ENCODE data around the gene PPP5C.
A peak's percentile ranks its signal among the peaks of the same experiment; 100 is the strongest.
"Not testable (repeated sequence)": the region's sequence is repeated elsewhere in the genome, so short reads cannot be mapped to it uniquely, and the experiment has no call there.

Gene PPP5C

GRCh38 chr19:46411925-46412649, 65.2 kb downstream of the PPP5C start:
- no peak overlapping the region for H3K27ac ChIP-seq (ENCODE audit: low read depth, low read length)
- peak overlapping the region; percentile 92 for H3K4me3 ChIP-seq (ENCODE audit: low read depth, low read length)
- H3K9ac ChIP-seq (ENCODE audit: low read depth, low read length) = peak overlapping the region; percentile 74; the same call in 1 of the 2 replicates
- peaks cover 9% of the 10 kb centered on the region for H3K36me3 ChIP-seq (ENCODE audit: control insufficient read depth, insufficient read depth, low read length)
- peaks cover 15% of the 10 kb centered on the region; the same call in 1 of the 2 replicates for H3K27me3 ChIP-seq (ENCODE audit: control insufficient read depth, insufficient read depth, low read length)
- H3K9me3 ChIP-seq (ENCODE audit: control insufficient read depth, insufficient read depth, low read length) = no peaks in the 10 kb centered on the region
- peaks cover 21% of the 10 kb centered on the region for H3K4me1 ChIP-seq (ENCODE audit: control insufficient read depth, insufficient read depth, low read length)

- Histone ChIP-seq H3K4me3 (ENCODE audit: low read depth, low read length) (peak overlapping the region; percentile 92), H3K4me1 (ENCODE audit: control insufficient read depth, insufficient read depth, low read length) (peaks cover 16% of the 10 kb centered on the region), H3K9ac (ENCODE audit: low read depth, low read length) (peak overlapping the region; percentile 74), H3K36me3 (ENCODE audit: control insufficient read depth, insufficient read depth, low read length) (peaks cover 9% of the 10 kb centered on the region), H3K9me3 (ENCODE audit: control insufficient read depth, insufficient read depth, low read length) (no peaks in the 10 kb centered on the region), H3K27me3 (ENCODE audit: control insufficient read depth, insufficient read depth, low read length) (peaks cover 14% of the 10 kb centered on the region; the same call in 1 of the 2 replicates), H3K27ac (ENCODE audit: low read depth, low read length) (peak overlapping the region; percentile 84)
Measured at GRCh38 chr19:46412650-46413261, 65.9 kb downstream of the PPP5C start.

GRCh38 chr19:46413262-46414031, 66.6 kb downstream of the PPP5C start, which contains the start of gene CCDC8:
CCDC8 (minus strand) TSS chr19:46413564; CDS start chr19:46412810, 754 bp downstream.
- Histone ChIP-seq H3K9me3 (ENCODE audit: control insufficient read depth, insufficient read depth, low read length) (no peaks in the 10 kb centered on the region), H3K4me1 (ENCODE audit: control insufficient read depth, insufficient read depth, low read length) (peaks cover 10% of the 10 kb centered on the region), H3K27ac (ENCODE audit: low read depth, low read length) (peak within 1 kb of the TSS; percentile 84), H3K27me3 (ENCODE audit: control insufficient read depth, insufficient read depth, low read length) (peaks cover 7% of the 10 kb centered on the region; the same call in 1 of the 2 replicates), H3K36me3 (ENCODE audit: control insufficient read depth, insufficient read depth, low read length) (peaks cover 9% of the 10 kb centered on the region), H3K9ac (ENCODE audit: low read depth, low read length) (peak within 1 kb of the TSS; percentile 74), H3K4me3 (ENCODE audit: low read depth, low read length) (peak within 1 kb of the TSS; percentile 92)

- not testable (repeated sequence) for H3K27me3 ChIP-seq (ENCODE audit: control insufficient read depth, insufficient read depth, low read length); H3K27ac ChIP-seq (ENCODE audit: low read depth, low read length); H3K4me3 ChIP-seq (ENCODE audit: low read depth, low read length); H3K9me3 ChIP-seq (ENCODE audit: control insufficient read depth, insufficient read depth, low read length); H3K9ac ChIP-seq (ENCODE audit: low read depth, low read length); H3K36me3 ChIP-seq (ENCODE audit: control insufficient read depth, insufficient read depth, low read length); H3K4me1 ChIP-seq (ENCODE audit: control insufficient read depth, insufficient read depth, low read length)
Measured at GRCh38 chr19:46414899-46415298, 68.0 kb downstream of the PPP5C start.

- H3K27me3 ChIP-seq (ENCODE audit: control insufficient read depth, insufficient read depth, low read length); H3K9ac ChIP-seq (ENCODE audit: low read depth, low read length); H3K9me3 ChIP-seq (ENCODE audit: control insufficient read depth, insufficient read depth, low read length); H3K36me3 ChIP-seq (ENCODE audit: control insufficient read depth, insufficient read depth, low read length); H3K4me1 ChIP-seq (ENCODE audit: control insufficient read depth, insufficient read depth, low read length): not testable (repeated sequence)
- H3K4me3 ChIP-seq (ENCODE audit: low read depth, low read length) = peak overlapping the region; percentile 57
- H3K27ac ChIP-seq (ENCODE audit: low read depth, low read length) = peak overlapping the region; percentile 79
Measured at GRCh38 chr19:46415804-46416709, 69.2 kb downstream of the PPP5C start.

- H3K27me3 ChIP-seq (ENCODE audit: control insufficient read depth, insufficient read depth, low read length) = no peaks in the 10 kb centered on the region
- H3K4me3 ChIP-seq (ENCODE audit: low read depth, low read length) = no peak overlapping the region
- no peak overlapping the region for H3K27ac ChIP-seq (ENCODE audit: low read depth, low read length)
- H3K36me3 ChIP-seq (ENCODE audit: control insufficient read depth, insufficient read depth, low read length) = no peaks in the 10 kb centered on the region
- no peak overlapping the region for H3K9ac ChIP-seq (ENCODE audit: low read depth, low read length)
- peaks cover 3% of the 10 kb centered on the region; the same call in 1 of the 2 replicates for H3K4me1 ChIP-seq (ENCODE audit: control insufficient read depth, insufficient read depth, low read length)
- H3K9me3 ChIP-seq (ENCODE audit: control insufficient read depth, insufficient read depth, low read length) = no peaks in the 10 kb centered on the region
Measured at GRCh38 chr19:46420056-46420455, 73.2 kb downstream of the PPP5C start.

GRCh38 chr19:46422344-46422743, 75.5 kb downstream of the PPP5C start:
- Histone ChIP-seq H3K9me3 (ENCODE audit: control insufficient read depth, insufficient read depth, low read length) (no peaks in the 10 kb centered on the region), H3K27ac (ENCODE audit: low read depth, low read length) (no peak overlapping the region), H3K4me1 (ENCODE audit: control insufficient read depth, insufficient read depth, low read length) (0 out of 2 replicates have a peak, but pooled peaks cover 4% of the 10 kb centered on the region), H3K36me3 (ENCODE audit: control insufficient read depth, insufficient read depth, low read length) (no peaks in the 10 kb centered on the region), H3K27me3 (ENCODE audit: control insufficient read depth, insufficient read depth, low read length) (peaks cover 5% of the 10 kb centered on the region), H3K9ac (ENCODE audit: low read depth, low read length) (no peak overlapping the region), H3K4me3 (ENCODE audit: low read depth, low read length) (no peak overlapping the region)

GRCh38 chr19:46423188-46423587, 76.3 kb downstream of the PPP5C start:
- Histone ChIP-seq H3K4me1 (ENCODE audit: control insufficient read depth, insufficient read depth, low read length) (0 out of 2 replicates have a peak, but pooled peaks cover 4% of the 10 kb centered on the region), H3K9ac (ENCODE audit: low read depth, low read length) (no peak overlapping the region), H3K27me3 (ENCODE audit: control insufficient read depth, insufficient read depth, low read length) (peaks cover 5% of the 10 kb centered on the region), H3K27ac (ENCODE audit: low read depth, low read length) (no peak overlapping the region), H3K9me3 (ENCODE audit: control insufficient read depth, insufficient read depth, low read length) (no peaks in the 10 kb centered on the region), H3K4me3 (ENCODE audit: low read depth, low read length) (no peak overlapping the region), H3K36me3 (ENCODE audit: control insufficient read depth, insufficient read depth, low read length) (no peaks in the 10 kb centered on the region)

- peak overlapping the region; percentile 73 for H3K4me3 ChIP-seq (ENCODE audit: low read depth, low read length)
- H3K9ac ChIP-seq (ENCODE audit: low read depth, low read length) = no peak overlapping the region
- no peaks in the 10 kb centered on the region for H3K9me3 ChIP-seq (ENCODE audit: control insufficient read depth, insufficient read depth, low read length)
- H3K27me3 ChIP-seq (ENCODE audit: control insufficient read depth, insufficient read depth, low read length) = peaks cover 5% of the 10 kb centered on the region
- 0 out of 2 replicates have a peak, but pooled peaks cover 4% of the 10 kb centered on the region for H3K4me1 ChIP-seq (ENCODE audit: control insufficient read depth, insufficient read depth, low read length)
- H3K36me3 ChIP-seq (ENCODE audit: control insufficient read depth, insufficient read depth, low read length) = no peaks in the 10 kb centered on the region
- no peak overlapping the region for H3K27ac ChIP-seq (ENCODE audit: low read depth, low read length)
Measured at GRCh38 chr19:46426035-46426505, 79.2 kb downstream of the PPP5C start.
